Neutrophil (primary cell): ENCODE data around the gene DPYSL3.

Experiments
- H3K27ac ChIP-seq: fragments of 200-600 bp; sonication (generic); 2 replicates; pipeline ENCODE4 v1.5.1; 2016; ENCODE audit warnings: mild to moderate bottlenecking, moderate library complexity
- H3K27me3 ChIP-seq: fragments of 200-600 bp; sonication (generic); 2 replicates; pipeline ENCODE4 v1.6.0; 2016; ENCODE audit warnings: mild to moderate bottlenecking
- H3K36me3 ChIP-seq: fragments of 200-600 bp; sonication (generic); 2 replicates; pipeline ENCODE4 v1.5.1; 2017
- H3K4me1 ChIP-seq, 2 experiments: fragments of 200-600 bp in 1 of 2; sonication (generic) in 1 of 2; 1 replicate in 1 of 2; 2 replicates in 1 of 2; pipeline versions ENCODE4 v1.5.1 to v1.6.1; 2013 to 2016; ENCODE audit warnings: low read depth in 1 of 2, low read length in 1 of 2, mild to moderate bottlenecking in 1 of 2, moderate library complexity in 1 of 2; ENCODE audit not compliant: control insufficient read depth in 1 of 2, insufficient read depth in 1 of 2
- H3K4me3 ChIP-seq, 2 experiments: fragments of 200-600 bp in 1 of 2; sonication (generic) in 1 of 2; 1 replicate in 1 of 2; 2 replicates in 1 of 2; pipeline ENCODE4 v1.5.1; 2013 to 2016; ENCODE audit warnings: low read depth in 1 of 2, low read length in 1 of 2, mild to moderate bottlenecking in 1 of 2, moderate library complexity in 1 of 2
- H3K9me3 ChIP-seq: fragments of 200-600 bp; sonication (generic); 2 replicates; pipeline ENCODE4 v1.5.1; 2016
- TF ChIP-seq, protein P1 (sequence below): fragments of 200-600 bp; sonication (generic); IDR thresholded peaks from 2 replicates; pipeline ENCODE4 v1.5.1; 2016; ENCODE audit warnings: antibody characterized with exemption

Gene DPYSL3

DNA sequence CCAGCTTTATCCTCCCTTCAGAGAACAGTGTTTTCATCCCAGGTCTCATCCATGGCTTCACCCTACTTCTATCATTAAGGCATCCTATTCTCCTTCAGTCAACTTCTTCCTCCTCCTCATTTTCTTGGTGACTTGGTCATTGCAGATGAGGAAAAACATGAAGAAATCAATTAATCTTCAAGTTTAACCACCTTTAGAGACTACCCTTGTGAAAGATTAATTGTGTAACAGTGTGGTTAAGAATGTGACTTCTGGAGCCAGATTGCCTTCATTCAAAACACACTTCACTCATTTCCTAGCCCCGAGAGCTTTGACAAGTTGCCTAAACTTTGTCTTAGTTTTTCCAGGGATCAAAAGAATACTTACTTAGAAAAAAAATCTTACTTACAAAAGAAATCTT lies 165.0 kb downstream of the DPYSL3 start:
- H3K27ac ChIP-seq: no peak overlapping the region
- no peak overlapping the region for H3K4me3 ChIP-seq
- H3K36me3 ChIP-seq: no peaks in the 10 kb centered on the region
- peaks cover 19% of the 10 kb centered on the region in 2 experiments for H3K4me1 ChIP-seq
- TF ChIP-seq, protein P1, sequence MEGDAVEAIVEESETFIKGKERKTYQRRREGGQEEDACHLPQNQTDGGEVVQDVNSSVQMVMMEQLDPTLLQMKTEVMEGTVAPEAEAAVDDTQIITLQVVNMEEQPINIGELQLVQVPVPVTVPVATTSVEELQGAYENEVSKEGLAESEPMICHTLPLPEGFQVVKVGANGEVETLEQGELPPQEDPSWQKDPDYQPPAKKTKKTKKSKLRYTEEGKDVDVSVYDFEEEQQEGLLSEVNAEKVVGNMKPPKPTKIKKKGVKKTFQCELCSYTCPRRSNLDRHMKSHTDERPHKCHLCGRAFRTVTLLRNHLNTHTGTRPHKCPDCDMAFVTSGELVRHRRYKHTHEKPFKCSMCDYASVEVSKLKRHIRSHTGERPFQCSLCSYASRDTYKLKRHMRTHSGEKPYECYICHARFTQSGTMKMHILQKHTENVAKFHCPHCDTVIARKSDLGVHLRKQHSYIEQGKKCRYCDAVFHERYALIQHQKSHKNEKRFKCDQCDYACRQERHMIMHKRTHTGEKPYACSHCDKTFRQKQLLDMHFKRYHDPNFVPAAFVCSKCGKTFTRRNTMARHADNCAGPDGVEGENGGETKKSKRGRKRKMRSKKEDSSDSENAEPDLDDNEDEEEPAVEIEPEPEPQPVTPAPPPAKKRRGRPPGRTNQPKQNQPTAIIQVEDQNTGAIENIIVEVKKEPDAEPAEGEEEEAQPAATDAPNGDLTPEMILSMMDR: no peak
- H3K9me3 ChIP-seq: no peaks in the 10 kb centered on the region
- peaks cover 22% of the 10 kb centered on the region for H3K27me3 ChIP-seq

DNA sequence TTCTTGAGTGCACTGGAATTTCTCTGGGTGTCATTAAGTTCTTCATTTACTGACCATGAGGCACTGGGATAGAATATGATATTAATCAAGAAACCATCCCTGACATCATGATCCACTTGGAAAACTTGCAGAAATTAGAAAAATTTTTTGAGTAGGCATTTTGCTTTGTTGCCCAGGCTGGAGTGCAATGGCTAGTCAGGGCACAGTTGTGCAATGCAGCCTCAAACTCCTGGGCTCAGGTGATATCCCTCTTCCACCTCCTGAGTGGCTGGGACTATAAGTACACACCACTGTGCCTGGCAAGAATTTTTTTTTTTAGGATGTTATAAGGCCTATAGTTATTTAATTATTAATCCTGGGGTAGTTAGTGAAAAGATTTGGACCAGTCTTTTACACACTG lies 168.5 kb downstream of the DPYSL3 start:
- Histone ChIP-seq H3K4me3 (no peak overlapping the region), H3K27ac (no peak overlapping the region), H3K9me3 (no peaks in the 10 kb centered on the region), H3K4me1 (peaks cover 12 to 15% of the 10 kb centered on the region in 2 experiments), H3K27me3 (peaks cover 21% of the 10 kb centered on the region), H3K36me3 (no peaks in the 10 kb centered on the region)
- TF ChIP-seq, protein P1: no peak

DNA sequence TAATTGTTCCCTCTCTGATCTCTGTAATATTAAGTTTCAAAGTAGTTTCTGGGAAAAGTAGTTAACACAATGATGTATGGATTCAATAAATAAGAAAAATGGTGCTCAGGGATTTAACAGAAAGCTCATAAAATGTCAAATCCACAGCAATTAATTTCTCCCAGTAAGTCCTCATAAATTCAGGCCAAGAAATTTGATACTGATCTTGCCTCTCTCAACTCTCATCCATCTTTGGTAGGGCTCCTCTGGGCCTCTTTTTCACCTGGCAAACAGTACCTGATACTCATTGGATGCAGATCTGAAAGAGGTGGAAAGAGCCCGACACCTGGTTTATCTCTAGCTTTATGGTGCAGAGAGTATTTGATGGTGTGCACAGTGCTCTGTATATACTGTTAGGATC lies 168.9 kb downstream of the DPYSL3 start:
- H3K27ac ChIP-seq: no peak overlapping the region
- H3K9me3 ChIP-seq: no peaks in the 10 kb centered on the region
- peaks cover 17% of the 10 kb centered on the region for H3K27me3 ChIP-seq
- no peak overlapping the region for H3K4me3 ChIP-seq
- TF ChIP-seq, protein P1: no peak
- H3K4me1 ChIP-seq: peaks cover 11 to 13% of the 10 kb centered on the region in 2 experiments
- no peaks in the 10 kb centered on the region for H3K36me3 ChIP-seq
